Gastrocnemius medialis (tissue), 4 donors: ENCODE results near the gene IWS1.

Source experiments
- POLR2A ChIP-seq, 2 donors: fragments of 450-650 bp; IDR thresholded peaks; one replicate each; pipeline ENCODE4 v1.6.1; 2017; ENCODE audit warnings: antibody characterized with exemption in 2 of 2, mild to moderate bottlenecking in 2 of 2, moderate library complexity in 2 of 2
- TF ChIP-seq, protein P1 (sequence below), 5 experiments: fragments of 450-650 bp in 3 of 5; fragments of 200-600 bp in 2 of 5; sonication (generic) in 2 of 5; IDR thresholded peaks in 4 of 5; conservative IDR thresholded peaks in 1 of 5; 1 replicate in 4 of 5; 2 replicates in 1 of 5; pipeline ENCODE4 v1.5.1; 2016 to 2019; ENCODE audit warnings: antibody characterized with exemption in 5 of 5, mild to moderate bottlenecking in 3 of 5, moderate library complexity in 3 of 5

- TF ChIP-seq, protein P1, sequence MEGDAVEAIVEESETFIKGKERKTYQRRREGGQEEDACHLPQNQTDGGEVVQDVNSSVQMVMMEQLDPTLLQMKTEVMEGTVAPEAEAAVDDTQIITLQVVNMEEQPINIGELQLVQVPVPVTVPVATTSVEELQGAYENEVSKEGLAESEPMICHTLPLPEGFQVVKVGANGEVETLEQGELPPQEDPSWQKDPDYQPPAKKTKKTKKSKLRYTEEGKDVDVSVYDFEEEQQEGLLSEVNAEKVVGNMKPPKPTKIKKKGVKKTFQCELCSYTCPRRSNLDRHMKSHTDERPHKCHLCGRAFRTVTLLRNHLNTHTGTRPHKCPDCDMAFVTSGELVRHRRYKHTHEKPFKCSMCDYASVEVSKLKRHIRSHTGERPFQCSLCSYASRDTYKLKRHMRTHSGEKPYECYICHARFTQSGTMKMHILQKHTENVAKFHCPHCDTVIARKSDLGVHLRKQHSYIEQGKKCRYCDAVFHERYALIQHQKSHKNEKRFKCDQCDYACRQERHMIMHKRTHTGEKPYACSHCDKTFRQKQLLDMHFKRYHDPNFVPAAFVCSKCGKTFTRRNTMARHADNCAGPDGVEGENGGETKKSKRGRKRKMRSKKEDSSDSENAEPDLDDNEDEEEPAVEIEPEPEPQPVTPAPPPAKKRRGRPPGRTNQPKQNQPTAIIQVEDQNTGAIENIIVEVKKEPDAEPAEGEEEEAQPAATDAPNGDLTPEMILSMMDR (IDR thresholded peaks at IDR 0.05 in 4 of 5, conservative IDR thresholded peaks at IDR 0.05 in 1 of 5): no peak
- TF ChIP-seq POLR2A (IDR thresholded peaks at IDR 0.05): no peak
These were observed 10.8 kb downstream of the IWS1 start for GRCh38 chr2:127515383-127515915.
